ENCODE results near the gene RND2.
"Not testable (repeated sequence)": the region's sequence is repeated elsewhere in the genome, so short reads cannot be mapped to it uniquely, and the experiment has no call there.

The RND2 gene

DNA sequence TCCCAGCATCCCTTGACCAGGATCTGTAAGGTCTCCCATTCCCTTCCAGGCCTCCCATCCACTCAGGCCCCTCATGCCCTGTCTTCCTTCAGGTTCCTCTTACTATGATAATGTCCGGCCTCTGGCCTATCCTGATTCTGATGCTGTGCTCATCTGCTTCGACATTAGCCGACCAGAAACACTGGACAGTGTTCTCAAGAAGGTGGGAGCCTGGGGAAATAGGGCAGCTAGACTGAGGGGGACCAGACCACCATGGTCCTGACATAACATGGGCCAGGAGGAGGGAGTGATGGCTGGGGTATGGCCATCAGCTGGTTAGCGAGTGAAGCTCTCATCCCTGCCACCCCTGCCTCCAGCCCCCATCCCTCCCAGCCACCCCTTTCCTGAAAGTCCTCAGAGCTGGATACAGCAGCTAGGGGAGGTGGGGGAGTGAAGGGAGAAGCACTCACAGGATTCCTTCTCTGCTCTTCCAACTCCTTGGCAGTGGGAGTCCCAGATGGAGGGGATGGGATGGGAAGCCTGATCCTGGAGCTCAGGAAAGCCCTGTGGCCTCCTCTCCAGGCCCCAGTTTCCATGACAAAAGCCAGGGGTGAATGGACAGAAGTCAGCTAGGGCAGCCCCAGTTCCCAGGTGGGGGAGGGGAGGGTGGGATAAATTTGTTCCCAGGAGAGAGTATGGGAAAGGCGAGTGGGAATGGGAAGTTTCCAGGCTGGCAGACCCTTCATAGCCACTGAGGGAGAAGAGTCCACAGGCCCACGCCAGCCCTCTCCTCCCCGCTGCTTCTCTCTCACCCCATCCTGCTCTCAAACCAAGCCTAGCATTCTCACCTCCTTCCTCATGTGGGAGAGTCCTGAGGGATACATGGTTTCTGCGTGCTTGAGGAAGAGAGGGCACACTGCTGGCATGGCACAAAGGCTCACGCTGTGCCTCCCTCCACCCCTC lies 2.3 kb downstream of the RND2 start:
- no peak for DNase-seq

DNA sequence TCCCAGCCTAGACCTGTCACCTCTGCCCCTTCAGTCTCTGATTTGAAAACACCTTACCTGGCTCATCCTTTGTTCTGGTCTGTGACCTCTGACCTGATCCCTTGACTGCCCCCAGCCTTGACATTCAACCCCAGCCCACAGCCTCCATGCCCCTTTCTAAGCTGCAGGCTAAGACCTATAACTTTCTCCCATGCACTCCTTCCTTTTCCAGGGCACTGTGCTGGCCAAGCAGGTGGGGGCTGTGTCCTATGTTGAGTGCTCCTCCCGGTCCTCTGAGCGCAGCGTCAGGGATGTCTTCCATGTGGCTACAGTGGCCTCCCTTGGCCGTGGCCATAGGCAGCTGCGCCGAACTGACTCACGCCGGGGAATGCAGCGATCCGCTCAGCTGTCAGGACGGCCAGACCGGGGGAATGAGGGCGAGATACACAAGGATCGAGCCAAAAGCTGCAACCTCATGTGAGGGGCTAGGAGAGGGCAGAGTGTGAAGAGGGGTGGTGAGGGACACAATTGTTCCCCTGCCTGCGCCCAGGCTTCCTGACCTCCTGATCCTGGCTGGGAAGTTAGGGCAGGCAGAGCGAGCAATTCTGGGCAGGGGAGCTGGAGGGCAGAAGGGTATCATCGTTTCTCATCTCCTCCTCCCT lies 3.3 kb downstream of the RND2 start:
- no peak for DNase-seq

DNA sequence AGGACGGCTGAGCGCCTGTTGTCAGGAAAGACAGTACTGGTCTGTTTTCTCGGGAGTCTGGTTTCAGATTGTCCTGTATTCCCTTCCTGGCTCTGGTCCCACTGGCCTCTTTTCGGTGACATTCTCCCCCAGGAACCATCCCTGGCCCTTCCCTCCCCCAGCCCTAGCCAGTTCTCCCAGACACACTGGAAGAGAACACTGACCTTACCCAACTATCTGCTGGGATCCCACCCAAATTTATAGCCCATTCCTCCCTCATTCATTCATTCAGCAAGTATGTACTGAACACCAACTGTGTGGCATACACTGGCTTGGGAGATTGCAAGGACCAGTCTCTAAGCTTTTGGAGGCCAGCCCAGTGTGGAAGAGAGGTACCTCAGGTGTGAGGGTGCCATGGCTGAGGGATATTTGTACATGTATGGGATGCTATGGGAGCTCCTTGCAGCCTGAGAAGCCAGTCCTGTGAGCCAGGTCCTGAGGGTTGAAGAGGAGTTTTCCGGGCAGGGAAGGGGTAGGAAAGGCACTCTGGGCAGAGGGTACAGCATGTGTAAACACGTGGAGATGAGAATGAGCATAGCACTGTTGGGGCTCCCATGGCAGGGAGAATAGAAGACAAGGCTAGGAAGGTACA lies 5.2 kb downstream of the RND2 start:
- no peak for DNase-seq

DNA sequence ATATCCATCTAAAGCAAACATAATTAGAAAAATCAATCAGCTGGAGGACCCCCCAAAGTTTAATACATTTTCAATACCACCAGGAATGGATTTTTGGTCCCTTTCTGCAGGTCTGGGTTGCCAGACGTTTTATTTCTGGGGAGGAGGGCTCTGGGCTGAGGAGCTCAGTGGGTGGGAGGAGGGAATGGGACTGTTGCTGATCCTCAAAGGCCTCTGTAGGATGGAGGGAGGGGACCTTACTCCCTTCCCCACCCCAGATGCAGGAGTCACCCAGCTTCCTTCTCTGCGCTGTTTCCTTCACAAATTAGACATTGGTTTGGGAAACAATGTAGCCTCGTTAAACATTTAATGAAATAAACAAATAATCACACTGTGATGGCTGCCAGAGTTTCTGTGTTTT lies 6.6 kb downstream of the RND2 start:
- DNase-seq = no peak

DNA sequence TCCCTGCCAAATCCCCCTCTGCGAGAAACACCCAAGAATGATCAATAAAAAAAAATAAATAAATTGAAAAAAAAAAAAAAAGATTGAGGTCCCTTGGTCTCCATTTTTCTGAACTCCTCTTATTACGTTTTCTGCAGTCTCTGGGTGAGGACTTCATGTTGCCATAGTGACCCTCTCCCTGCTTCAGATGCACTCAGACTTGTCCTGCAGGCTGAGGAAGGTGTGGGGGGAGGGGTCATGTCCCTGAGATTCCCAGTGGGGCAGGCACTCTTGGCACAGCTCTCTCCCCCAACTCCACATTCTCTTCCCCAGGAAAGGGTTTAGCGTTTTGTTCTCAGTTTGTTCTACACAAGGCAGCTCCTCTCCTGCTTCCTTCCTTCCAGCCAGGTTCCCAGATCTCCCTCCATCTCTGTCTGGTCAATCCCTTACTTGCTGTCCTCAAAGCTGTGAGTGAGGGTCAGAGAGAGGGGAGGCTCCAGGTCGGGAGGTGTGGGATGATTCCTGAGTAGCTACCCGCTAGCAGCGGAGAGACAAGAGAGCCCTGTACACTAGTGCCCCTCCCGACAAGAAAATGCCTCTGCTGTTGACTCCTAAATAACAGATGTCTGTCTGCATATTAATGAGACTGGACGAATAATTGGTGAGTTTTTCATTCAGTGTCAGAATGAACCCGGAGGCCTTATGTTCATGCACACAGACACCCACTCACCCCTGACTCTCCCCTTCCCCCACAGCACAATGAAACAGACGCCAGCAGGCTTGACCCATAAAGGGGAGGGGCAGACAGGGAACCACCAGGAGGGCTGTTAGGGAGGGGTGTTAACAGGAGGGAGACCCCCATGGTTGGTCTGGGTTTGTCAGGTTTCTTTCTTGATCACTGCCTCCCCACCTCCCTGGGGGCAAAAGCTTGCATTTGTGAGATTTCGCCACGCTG lies 9.2 kb downstream of the RND2 start:
- DNase-seq = no peak

DNA sequence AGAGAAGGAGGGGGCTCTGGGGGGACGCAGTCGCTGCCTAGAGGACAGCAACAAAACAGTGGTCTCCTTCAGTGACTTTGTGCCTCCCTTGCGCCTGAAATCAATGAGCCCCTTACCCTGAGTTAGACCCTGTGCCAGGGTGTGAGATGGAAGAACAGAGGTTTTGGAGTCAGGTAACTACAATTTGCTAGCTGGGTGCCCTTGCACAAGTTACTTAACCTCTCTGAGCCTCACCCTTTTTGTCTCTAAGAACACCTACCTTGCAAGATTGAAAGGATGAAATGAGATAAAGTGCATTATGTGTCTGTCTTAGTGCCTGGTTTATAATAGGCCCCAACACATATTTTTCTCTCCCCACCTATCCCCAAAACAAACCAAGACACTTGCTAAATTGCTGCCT lies 9.9 kb downstream of the RND2 start:
- no peak for DNase-seq

DNA sequence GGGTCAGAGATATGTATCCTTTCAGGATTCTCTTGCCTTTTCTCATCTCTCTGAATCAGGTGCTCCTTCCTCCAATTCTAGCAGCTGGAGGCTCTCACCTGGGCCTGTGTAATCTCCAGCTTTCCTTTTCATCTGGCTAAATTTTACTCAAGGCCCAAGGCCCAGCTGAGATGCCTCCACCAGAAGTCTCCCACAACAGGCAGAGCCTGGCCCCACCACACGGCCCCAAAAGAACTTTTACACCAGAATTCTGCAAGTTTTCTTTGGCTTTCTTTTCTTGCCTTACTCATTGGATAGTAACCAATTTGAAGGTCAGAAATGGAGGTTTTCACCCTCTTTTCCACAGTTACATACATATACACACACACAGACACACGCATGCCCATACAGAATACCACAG lies 14.6 kb downstream of the RND2 start:
- DNase-seq = no peak

DNA sequence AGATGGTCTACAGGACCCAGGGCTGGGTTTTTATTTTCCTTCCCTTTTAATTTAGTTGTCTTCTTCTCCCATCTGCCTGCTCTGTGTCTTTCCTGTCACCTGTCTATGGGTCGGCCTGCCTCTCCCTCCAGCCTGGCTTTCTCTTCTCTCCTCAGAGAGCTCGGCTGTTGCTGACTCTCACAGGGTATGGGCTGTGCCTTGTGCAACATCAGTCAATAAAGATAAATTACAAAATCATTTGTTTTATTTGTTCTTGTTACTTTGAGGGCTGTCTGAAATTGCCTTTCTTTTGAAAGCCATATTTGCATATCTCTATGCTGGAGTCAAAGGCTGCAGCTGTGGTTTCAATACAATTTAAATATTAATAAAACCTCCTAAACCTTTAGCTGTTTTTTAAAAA lies 15.6 kb downstream of the RND2 start:
- no peak for DNase-seq

DNA sequence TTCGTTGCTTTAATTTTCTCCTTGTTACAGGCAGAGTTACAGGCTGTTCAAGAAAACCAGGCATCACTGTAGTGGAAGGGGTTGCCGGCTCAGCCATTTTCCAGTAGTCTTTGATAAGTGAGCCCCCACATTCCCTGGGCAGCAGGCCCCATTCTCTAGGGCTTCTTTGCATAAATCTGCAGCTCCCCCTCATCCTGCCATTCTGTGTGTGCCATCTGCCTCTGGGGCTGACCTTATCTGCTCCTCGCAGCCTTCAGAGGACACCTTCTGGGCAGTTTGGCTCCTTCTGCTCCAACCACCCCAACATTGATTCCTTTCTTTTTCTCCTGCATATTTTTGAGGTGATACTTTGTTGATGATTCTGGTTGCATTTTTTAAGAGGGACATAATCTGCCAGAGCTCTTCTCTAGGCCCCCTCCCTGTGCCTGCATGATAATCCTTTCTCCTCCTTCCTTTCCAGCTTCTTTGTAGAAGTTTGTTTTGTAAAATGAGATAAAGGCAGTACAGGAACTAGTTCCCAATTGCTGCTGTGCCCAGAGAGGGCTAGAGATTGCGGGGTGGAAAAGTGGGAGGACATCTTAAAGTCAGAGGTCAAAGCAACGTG lies 17.1 kb downstream of the RND2 start:
- DNase-seq = no peak

DNA sequence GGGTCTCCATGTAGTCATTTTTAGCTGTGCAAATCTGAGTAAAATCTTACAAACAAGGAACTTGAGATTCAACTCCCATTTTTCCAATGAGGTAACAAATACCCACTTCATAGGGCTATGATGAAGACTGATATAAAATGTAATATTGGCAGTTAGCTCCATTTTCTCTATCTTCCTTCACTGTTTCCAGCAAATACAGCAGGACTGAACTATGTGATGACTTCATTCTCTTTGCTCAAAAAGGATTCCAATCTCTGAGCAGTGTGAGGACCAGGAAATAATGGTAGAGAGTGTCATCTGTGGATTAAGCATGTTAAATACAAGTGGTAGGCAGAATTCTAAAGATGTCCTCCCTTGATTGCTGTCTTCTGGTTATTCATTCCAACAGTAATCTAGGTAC lies 18.3 kb downstream of the RND2 start:
- DNase-seq = no peak

DNA sequence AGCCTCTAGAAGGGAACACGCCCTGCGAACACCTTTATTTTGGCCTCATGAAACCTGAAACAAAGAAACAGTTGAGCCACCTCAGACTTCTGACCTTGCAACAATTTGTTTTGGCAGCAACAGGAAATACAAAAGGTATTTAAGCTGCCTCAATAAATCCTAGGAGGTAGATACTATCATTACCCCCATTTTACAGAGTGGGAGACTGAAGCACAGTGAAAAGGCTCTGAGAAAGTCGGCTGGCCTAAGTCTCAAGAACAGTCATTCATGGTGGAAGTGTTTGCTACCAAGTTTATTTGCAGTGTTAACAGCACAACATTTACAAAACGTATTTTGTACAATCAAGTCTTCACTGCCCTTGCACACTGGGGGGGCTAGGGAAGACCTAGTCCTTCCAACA lies 19.0 kb downstream of the RND2 start:
- DNase-seq = no peak

DNA sequence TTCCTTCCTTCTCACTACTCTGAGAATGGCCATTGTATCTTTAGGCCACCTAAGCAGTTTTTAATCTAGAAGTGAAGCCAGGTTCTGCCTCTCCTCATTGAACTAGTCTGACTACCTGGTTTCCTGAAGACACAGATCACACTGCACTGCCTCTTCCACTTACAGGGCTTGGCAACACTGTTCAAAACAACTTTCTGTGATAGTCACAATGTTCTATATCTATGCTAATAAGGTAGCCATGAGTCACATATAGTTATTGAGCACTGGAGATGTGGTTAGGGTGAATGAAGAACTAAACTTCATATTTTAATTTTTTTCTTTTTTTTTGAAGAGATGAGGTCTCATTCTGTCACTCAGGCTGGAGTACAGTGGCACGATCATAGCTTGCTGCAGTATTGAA lies 26.9 kb downstream of the RND2 start:
- no peak for DNase-seq

DNA sequence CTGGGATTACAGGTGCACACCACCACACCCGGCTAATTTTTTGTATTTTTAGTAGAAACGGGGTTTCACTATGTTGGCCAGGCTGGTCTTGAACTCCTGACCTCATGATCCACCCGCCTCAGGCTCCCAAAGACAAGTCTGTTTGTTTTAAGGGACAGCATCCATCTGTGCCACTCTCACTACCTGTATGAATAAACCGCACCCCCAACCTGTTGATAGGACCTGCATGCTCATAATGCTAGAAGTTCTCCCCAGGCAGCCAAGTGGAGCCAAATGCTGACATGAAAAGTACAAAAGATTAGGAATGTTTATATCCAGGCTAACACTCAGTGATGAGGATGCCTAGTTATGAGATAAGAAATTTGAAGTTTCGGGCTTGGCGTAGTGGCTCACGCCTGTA lies 28.0 kb downstream of the RND2 start:
- DNase-seq = not testable (repeated sequence)

DNA sequence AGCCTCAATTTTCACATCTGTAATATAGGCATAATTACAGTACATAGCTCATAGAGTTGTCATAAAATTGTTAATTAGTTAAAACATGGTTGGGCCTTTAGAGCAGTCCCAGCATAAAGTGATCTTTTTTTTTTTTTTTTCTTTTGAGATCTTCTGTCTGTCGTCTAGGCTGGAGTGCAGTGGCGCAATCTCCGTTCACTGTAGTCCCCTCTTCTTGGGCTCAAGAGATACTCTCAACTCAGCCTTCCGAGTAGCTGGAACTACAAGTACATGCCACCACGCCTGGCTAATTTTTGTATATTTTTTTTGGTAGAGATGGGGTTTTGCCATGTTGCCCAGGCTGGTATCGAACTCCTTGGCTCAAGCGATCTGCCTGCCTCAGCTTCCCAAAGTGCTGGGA lies 31.0 kb downstream of the RND2 start:
- no peak for DNase-seq

DNA sequence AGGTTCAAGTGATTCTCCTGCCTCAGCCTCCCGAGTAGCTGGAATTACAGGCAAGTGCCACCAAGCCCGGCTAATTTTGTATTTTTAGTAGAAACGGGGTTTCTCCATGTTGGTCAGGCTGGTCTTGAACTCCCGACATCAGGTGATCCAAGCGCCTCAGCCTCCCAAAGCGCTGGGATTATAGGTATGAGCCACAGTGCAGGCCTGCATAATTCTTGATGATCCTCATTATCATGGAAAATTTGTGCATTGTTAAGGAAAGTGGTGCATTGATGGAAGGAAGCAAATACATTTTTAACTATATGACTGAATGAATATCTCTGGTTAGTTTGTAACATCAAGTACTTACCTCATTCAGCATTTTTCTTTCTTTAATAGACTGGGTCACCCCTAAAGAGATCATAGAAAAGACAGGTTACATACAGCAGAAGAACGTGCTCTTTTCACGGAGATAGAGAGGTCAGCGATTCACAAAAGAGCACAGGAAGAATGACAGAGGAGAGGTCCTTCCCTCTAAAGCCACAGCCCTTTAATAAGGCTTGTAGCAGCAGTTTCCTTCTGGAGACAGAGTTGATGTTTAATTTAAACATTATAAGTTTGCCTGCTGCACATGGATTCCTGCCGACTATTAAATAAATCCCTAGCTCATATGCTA lies 38.1 kb downstream of the RND2 start:
- DNase-seq = no peak

DNA sequence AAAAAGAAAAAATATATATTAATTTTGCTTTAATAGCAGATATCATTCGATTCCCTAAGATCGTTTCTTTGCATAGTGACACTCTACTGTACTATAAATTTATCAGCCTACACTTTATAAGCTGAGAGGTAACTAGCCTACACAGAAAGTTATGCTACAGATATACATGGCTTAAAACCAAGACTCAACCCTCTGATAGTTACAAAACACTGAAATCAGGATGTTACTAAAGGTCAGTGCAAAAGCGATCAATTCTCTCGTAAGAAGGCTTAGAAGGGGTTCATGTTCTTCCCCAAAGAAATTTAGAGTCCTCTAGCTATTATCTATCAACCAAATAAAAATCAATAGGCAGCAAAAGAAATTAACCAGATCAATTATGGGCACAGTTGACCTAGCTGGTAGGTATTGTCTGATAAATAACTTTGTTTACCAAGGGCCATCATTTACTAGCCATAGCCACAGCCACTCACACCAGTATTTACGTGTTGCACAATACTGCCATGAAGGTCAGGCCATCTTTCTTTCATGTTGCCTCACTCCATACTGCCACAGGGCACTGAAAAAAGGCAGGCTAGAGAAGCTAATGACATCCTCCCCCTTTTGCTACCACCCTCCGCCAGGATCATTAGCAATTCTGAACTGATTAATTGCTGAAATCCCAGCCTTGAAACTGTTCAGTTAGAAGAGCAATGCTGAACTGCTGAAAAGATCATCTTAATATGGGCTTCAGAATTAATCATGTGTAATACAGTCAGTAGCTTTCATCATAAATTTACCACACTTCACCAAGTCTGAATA lies 43.7 kb downstream of the RND2 start:
- no peak for DNase-seq

DNA sequence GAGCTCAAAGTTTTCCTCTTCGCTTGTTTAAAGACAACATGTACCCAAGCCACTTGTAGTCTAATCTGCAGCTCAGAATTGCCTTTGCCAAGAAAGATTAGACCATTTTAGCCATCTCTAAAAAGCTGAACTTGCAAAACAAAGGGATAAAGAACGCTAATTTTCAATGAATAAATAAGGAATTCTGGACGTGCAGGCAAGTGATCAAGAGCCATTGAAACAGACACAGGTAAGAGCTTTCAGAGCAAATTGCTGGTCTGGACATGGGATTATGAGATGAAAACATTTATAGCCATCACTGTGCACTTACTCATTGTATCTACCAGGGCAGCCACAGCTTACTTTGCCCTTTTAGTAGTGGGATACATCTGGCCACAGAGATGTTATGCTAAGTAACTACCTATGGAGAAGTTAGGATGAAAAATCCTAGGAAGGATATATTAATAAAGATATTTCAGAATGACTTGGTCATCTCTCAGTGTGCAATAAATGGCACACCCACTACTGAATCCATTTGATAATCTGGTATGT lies 44.4 kb downstream of the RND2 start:
- no peak for DNase-seq

DNA sequence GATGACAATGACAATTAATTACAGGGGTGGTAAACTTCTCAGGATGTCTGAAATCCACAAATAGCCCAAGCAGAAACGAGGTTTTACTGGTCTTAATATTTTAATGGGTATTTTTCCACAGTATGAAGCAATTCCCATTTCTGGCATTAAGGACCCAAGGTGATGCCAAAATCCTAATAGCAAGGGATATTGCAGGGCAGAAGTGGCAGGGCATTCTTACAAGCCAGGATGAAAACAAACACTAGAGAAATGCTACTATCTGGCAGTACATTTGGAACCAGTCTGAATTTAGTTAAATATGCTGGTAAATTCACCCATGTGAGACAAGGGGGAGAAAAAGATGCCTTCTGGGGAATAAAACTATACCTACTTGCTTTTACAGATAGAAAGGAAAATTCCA lies 45.2 kb downstream of the RND2 start:
- no peak for DNase-seq

DNA sequence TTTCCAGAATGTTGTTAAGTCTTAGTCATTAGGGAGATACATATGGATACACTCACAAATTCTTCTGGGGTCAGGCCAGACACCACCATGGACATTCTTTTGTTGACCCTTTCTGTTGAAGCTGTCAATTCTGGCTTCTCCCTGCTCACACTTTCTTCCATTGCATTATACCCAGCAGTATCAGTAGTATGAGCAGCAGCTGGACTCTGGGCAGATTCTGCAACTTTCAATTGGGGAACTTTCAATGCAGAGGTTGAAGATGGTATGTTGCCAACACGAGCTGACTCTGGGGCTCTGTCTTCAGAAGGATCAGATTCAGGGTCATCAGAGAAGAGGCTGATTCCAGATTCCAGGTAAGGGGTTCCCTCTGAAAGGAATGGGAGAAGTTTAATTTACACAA lies 45.8 kb downstream of the RND2 start:
- DNase-seq = no peak

DNA sequence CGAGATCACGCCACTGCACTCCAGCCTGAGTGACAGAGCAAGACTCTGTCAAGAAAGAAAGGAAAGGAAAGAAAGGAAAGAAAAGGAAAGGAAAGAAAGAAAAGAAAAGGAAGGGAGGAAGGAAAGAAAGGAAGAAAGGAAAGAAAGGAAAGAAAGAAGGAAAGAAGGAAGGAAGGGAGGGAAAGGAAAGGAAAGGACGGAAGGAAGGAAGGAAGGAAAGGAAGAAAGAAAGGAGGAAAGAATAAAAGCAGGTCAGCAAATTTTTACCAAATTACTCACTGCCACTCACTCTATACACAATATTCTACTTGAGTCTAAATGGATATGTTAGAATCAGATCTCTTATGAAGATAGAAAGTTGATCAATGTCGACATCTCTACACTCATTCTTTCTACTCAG lies 49.8 kb downstream of the RND2 start:
- no peak for DNase-seq

All from CD4-positive, alpha-beta T cell treated with Interleukin-21 for 1 hour (primary cell).